H4 (cell line): ENCODE measurements around the gene SVOPL. TPM values are rescaled to one million over a fixed set of nuclear protein-coding genes. Genes with fewer than 3 reads are reported as not detected.

Experiments
- DNase-seq: peaks from one replicate; pipeline ENCODE4 v3.0.0-alpha.2; 2015; ENCODE audit warnings: low spot score
- total RNA-seq: library from RNA; depleted of rRNA; stranded (reverse); fragments of >200 nt; shearing (Covaris generic); gene quantifications from 2 replicates; pipeline ENCODE4 v1.2.3, GENCODE V29; 2014; rRNA removed

Gene SVOPL
- total RNA-seq, 1 experiment from 2014 or later: not detected

DNA sequence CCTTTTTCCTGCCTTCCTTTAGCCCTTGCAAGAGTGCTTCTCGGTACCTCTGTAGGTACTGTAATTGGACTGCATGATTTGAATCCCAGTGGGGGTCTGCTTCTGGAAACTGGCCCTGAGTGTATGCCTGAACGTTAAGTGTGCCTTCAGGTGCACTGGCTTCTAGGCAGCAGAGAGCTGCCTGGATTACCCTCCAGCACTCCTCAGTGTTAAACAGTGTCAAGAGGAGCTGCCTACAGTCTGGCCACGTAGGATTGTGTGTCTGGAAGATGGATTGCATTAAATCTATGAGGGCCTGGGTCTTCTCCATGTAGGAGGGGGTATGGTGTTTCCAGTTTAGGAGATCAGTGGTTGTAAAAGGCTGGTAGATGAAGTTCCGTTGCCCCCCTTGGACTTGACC is 137.4 kb downstream of the SVOPL start:
- DNase-seq: no peak

DNA sequence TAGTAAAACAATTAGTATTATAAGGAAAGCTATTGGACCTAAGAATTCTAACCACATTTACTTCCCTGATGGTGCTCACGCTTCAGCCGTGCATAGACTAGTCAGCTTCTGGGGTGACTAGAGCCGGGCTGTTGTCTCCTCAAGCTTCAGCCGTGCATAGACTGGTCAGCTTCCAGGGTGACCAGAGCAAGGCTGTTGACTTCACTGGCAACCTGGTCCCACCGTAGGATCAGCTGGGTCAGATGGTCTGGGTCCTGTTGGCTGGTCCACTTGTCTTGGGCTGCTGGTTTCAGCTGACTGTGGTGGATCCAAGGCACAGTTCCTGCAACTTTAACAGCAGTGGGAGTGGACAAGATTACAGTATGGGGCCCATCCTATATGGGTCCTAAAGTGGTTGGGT is 141.7 kb downstream of the SVOPL start:
- DNase-seq: no peak

DNA sequence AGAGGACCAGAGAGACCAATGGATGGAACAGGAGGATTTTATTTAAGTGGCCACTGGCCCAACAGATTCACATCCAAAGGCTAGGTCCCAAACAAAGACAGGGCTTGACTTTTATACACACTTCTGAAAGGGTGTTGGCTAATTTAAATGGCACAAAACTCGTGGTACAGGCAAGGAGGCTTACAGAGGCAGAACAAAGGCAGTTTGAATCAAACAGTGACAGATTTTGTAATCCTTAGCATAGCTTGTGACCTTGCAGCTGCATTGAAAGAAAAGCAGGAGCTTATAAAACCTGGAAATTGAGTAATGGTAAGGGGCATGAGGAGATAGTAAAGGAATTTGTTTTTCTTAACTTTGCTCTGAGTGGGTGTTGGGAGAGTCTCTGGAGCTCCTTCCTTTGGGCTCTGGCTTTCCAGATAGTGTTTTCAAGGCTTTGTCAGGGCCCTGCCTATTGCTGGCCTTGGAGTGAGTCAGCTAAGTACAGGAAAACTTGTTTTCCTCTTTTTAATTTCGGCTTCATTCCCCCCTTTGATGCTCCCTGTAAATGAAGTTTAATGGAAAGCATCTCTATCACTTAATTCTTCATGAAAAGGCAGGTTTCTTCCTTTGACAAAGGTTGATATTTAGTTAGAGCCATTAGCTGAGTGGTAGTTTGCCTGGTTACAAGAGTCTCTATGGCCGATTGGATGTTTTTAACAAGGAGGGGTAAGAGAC is 144.2 kb downstream of the SVOPL start:
- DNase-seq: no peak

DNA sequence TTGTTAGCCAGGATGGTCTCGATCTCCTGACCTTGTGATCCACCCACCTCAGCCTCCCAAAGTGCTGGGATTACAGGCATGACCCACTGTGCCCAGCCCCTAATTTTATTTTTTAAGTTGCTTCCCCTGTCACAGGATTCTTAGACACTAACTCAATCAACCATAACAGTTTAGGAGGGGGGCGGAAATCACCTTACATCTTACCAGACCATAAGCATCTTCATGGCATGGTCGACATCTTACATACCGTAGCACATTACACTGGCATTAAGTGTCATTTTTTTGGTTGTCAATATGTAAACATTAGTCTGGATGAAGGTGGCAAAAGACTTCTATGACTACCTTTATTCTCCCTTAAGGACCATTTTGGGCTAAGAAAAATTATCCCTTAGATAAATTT is 145.5 kb downstream of the SVOPL start:
- no peak for DNase-seq

DNA sequence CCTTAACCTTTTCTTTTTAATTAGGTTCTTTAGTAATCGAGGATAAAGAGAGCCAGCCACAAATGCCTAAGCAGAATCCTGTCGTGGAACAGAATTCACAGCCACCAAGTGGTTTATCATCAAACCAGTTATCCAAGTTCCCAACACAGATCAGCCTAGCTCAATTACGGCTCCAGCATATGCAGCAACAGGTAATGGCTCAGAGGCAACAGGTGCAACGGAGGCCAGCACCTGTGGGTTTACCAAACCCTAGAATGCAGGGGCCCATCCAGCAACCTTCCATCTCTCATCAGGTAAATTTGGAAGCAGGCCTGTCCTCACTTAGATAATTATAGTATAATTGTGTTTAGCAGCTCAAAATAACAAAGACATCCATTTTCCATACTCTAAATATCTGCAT is 146.5 kb downstream of the SVOPL start:
- DNase-seq: no peak

DNA sequence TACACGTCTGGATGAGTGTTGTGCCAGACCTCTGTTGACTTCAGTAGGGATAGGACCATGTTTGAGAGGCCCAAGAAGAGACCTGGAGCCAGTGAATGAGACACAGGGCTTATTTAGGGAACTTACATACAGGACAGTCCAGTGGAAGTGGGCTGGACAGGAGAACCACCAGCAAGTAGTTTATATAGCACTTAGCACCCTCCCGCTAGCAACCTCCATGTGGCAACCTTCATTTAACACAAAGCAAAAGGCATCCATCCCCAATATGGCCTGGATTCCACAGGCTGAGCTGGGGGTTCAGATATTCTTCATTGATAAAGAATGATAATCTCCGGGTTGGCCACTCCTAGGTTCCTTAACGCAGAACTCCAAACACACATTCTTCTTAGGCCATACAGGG is 147.4 kb downstream of the SVOPL start:
- DNase-seq: no peak

DNA sequence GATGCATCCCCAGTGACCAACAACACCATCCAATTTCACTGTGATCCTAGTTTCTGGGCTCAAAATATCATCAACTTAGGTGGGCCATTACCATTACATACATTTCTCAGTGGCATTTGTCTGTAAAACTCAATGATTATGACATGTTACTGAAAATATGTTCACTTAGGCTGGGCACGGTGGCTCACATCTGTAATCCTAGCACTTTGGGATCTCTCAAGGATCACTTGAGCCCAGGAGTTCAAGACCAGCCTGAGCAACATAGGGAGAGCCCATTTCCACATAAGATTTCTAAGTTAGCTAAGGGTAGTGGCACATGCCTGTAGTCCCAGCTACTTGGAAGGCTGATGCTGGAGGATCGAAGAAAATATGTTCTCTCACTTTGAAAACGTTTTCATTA is 150.1 kb downstream of the SVOPL start:
- no peak for DNase-seq

DNA sequence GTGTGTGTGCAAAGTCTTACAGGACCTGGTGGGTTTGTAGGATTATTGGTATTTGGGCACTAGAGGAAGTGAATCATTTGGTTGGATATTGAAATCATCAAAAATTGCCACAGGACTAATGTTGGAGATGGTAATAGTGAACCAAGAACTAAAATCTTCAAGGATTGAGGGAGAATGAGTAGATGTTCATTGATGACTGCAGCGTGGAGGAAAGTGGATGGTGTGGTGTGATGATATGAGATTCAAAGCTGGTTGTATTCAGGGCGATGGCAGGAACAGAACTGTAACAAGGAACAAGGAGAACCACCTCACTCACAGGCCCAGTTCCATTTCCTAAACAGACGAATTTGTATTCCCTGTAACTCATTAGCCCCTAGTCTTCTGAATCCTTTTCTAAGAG is 150.8 kb downstream of the SVOPL start:
- no peak for DNase-seq

DNA sequence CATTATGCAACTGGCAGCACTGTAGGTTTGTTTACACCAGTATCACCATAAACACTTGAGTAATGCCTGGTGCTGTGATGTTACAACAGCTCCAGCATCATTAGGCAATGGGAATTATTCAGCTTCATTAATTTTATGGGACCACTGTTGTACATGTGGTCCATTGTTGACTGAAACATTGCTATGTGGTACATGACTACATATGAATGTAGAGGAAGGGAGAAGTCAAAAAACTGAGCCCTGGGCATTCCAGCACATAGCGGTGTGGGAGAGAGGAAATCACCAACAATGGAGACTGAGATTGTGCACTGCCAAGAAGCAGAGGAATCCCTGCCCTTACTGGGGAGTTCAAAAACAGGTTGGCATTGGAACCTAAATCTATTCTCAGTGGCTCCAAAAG is 152.1 kb downstream of the SVOPL start:
- DNase-seq: no peak

DNA sequence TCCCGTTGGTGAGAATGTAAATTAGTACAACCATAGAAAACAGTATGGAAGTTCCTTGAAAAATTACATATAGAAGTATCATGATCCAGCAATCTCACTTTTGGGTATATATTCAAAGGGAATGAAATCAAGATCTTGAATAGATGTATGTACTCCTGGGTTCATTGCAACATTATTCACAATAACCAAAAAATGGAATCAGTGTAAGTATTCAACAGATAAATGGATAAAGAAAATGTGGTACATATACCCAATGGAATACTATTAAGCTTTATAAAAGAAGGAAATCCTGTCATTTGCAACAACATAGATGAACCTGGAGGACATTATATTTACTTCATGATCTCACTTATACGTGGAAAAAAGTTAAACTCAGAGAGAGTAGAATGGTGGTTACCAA is 154.3 kb downstream of the SVOPL start:
- DNase-seq: no peak

DNA sequence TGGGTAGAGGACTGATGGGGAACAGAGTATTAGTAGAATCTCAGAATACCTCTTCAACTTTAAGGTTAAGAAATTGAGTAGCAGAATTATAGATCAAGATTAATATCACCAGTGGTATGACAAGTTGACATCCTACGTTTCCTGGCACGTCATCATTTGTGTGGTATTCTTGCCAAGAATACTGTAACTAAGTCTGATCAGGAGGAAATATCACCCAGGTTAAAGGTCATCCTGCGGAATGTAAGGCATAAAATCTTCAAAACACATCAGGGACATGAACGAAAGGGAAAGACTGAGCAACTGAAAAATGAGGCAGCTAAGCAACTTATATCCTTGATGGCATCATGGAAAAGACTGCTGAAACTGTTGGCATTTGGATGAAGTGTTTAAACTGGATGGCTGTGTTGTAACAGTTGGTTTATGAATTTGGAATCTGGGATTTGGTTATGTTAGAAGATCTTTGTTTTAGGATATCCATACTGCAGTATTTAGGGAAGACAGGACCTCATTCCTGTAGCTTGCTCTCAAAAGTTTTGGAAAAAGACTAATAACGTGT is 155.0 kb downstream of the SVOPL start:
- no peak for DNase-seq

DNA sequence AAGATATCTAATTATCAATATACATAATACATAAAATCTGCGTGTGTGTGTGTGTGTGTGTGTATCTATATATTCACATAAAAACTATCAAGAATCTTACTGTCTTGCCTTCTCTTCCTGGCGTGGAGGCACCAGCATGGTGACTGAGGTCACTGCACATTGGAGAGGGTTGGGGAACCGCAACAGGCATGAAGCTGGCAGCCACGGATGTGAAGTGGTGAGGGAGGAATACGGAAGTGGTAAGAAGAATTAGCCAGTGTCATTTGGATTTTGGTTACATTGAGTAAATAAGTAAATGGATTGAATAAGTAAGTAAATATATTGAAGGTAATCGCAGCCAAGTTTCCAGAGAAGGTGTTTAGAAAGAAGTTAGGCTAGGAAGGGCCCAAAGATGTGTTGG is 156.0 kb downstream of the SVOPL start:
- DNase-seq: no peak

Other genes with a start within 250 kb of the SVOPL start
- gene TRIM24, start 241.1 kb downstream of the SVOPL start, total RNA-seq: 12.4 and 20.6 TPM in 2 replicates
- not detected in 2 replicates for gene TMEM213, start 96.6 kb upstream of the SVOPL start, total RNA-seq
- gene ATP6V0A4, start 96.8 kb upstream of the SVOPL start, total RNA-seq: 0.17 and 0.39 TPM in 2 replicates